Measurements from ENCODE around the gene VPS13D.
A peak's percentile ranks its signal among the peaks of the same experiment; 100 is the strongest.

Gene VPS13D
- 236 to 315 (median 275) reads per million in 3 donors for total RNA-seq

GRCh38 chr1:12229835-12230548, at the start of gene VPS13D:
Gene VPS13D (plus strand): TSS chr1:12230030. CDS start chr1:12234267, 4,237 bp downstream.
- H3K4me3 ChIP-seq (ENCODE audit: insufficient read depth, low read depth, low read length, poor library complexity, severe bottlenecking): peak within 1 kb of the TSS; percentile 99
- H3K9me3 ChIP-seq (ENCODE audit: control insufficient read depth, low read length): no peaks in the 10 kb centered on the region
- H3K27me3 ChIP-seq (replicated peaks; ENCODE audit: control insufficient read depth, insufficient read depth, low read length, poor library complexity, severe bottlenecking): no peaks in the 10 kb centered on the region
- peaks cover 10% of the 10 kb centered on the region for H3K4me1 ChIP-seq (ENCODE audit: control insufficient read depth, insufficient read depth, low read length, poor library complexity, severe bottlenecking)
- peak within 1 kb of the TSS; percentile 75 for H3K27ac ChIP-seq (ENCODE audit: insufficient read depth, low read length, poor library complexity, severe bottlenecking)
- DNase-seq: peak; percentile 63 to 77 (median 68)
- peaks cover 5% of the 10 kb centered on the region for H3K36me3 ChIP-seq (ENCODE audit: control insufficient read depth, insufficient read depth, low read length)

GRCh38 chr1:12180315-12180714, 49.5 kb upstream of the VPS13D start:
- H3K4me3 ChIP-seq (ENCODE audit: insufficient read depth, low read depth, low read length, poor library complexity, severe bottlenecking): no peak overlapping the region
- H3K9me3 ChIP-seq (ENCODE audit: control insufficient read depth, low read length): no peaks in the 10 kb centered on the region
- H3K27me3 ChIP-seq (replicated peaks; ENCODE audit: control insufficient read depth, insufficient read depth, low read length, poor library complexity, severe bottlenecking): no peaks in the 10 kb centered on the region
- H3K36me3 ChIP-seq (ENCODE audit: control insufficient read depth, insufficient read depth, low read length): peaks cover 24% of the 10 kb centered on the region
- H3K27ac ChIP-seq (ENCODE audit: insufficient read depth, low read length, poor library complexity, severe bottlenecking): peak overlapping the region; percentile 88
- no peak for DNase-seq
- peaks cover 87% of the 10 kb centered on the region for H3K4me1 ChIP-seq (ENCODE audit: control insufficient read depth, insufficient read depth, low read length, poor library complexity, severe bottlenecking)

- peaks cover 87% of the 10 kb centered on the region for H3K4me1 ChIP-seq (ENCODE audit: control insufficient read depth, insufficient read depth, low read length, poor library complexity, severe bottlenecking)
- no peaks in the 10 kb centered on the region for H3K27me3 ChIP-seq (replicated peaks; ENCODE audit: control insufficient read depth, insufficient read depth, low read length, poor library complexity, severe bottlenecking)
- DNase-seq: no peak
- no peak overlapping the region for H3K4me3 ChIP-seq (ENCODE audit: insufficient read depth, low read depth, low read length, poor library complexity, severe bottlenecking)
- H3K36me3 ChIP-seq (ENCODE audit: control insufficient read depth, insufficient read depth, low read length): peaks cover 24% of the 10 kb centered on the region
- H3K27ac ChIP-seq (ENCODE audit: insufficient read depth, low read length, poor library complexity, severe bottlenecking): peak overlapping the region; percentile 40
- H3K9me3 ChIP-seq (ENCODE audit: control insufficient read depth, low read length): no peaks in the 10 kb centered on the region
Measured at GRCh38 chr1:12180903-12181302, 48.9 kb upstream of the VPS13D start.

- Histone ChIP-seq H3K4me1 (ENCODE audit: control insufficient read depth, insufficient read depth, low read length, poor library complexity, severe bottlenecking) (peaks cover 84% of the 10 kb centered on the region), H3K36me3 (ENCODE audit: control insufficient read depth, insufficient read depth, low read length) (peaks cover 28% of the 10 kb centered on the region), H3K27me3 (replicated peaks; ENCODE audit: control insufficient read depth, insufficient read depth, low read length, poor library complexity, severe bottlenecking) (no peaks in the 10 kb centered on the region), H3K9me3 (ENCODE audit: control insufficient read depth, low read length) (no peaks in the 10 kb centered on the region), H3K4me3 (ENCODE audit: insufficient read depth, low read depth, low read length, poor library complexity, severe bottlenecking) (no peak overlapping the region), H3K27ac (ENCODE audit: insufficient read depth, low read length, poor library complexity, severe bottlenecking) (peak overlapping the region; percentile 49)
- no peak for DNase-seq
Measured at GRCh38 chr1:12181568-12181967, 48.3 kb upstream of the VPS13D start.

- Histone ChIP-seq H3K27ac (ENCODE audit: insufficient read depth, low read length, poor library complexity, severe bottlenecking) (peak overlapping the region; percentile 57), H3K27me3 (replicated peaks; ENCODE audit: control insufficient read depth, insufficient read depth, low read length, poor library complexity, severe bottlenecking) (no peaks in the 10 kb centered on the region), H3K9me3 (ENCODE audit: control insufficient read depth, low read length) (no peaks in the 10 kb centered on the region), H3K4me3 (ENCODE audit: insufficient read depth, low read depth, low read length, poor library complexity, severe bottlenecking) (no peak overlapping the region), H3K36me3 (ENCODE audit: control insufficient read depth, insufficient read depth, low read length) (peaks cover 30% of the 10 kb centered on the region), H3K4me1 (ENCODE audit: control insufficient read depth, insufficient read depth, low read length, poor library complexity, severe bottlenecking) (peaks cover 78% of the 10 kb centered on the region)
- no peak for DNase-seq
Measured at GRCh38 chr1:12182410-12182984, 47.3 kb upstream of the VPS13D start.

GRCh38 chr1:12183095-12183794, 46.6 kb upstream of the VPS13D start:
- Histone ChIP-seq H3K9me3 (ENCODE audit: control insufficient read depth, low read length) (no peaks in the 10 kb centered on the region), H3K4me1 (ENCODE audit: control insufficient read depth, insufficient read depth, low read length, poor library complexity, severe bottlenecking) (peaks cover 76% of the 10 kb centered on the region), H3K27ac (ENCODE audit: insufficient read depth, low read length, poor library complexity, severe bottlenecking) (peak overlapping the region; percentile 57), H3K27me3 (replicated peaks; ENCODE audit: control insufficient read depth, insufficient read depth, low read length, poor library complexity, severe bottlenecking) (no peaks in the 10 kb centered on the region), H3K36me3 (ENCODE audit: control insufficient read depth, insufficient read depth, low read length) (peaks cover 37% of the 10 kb centered on the region), H3K4me3 (ENCODE audit: insufficient read depth, low read depth, low read length, poor library complexity, severe bottlenecking) (no peak overlapping the region)
- DNase-seq: no peak

GRCh38 chr1:12184008-12184681, 45.7 kb upstream of the VPS13D start:
- Histone ChIP-seq H3K36me3 (ENCODE audit: control insufficient read depth, insufficient read depth, low read length) (peaks cover 45% of the 10 kb centered on the region), H3K9me3 (ENCODE audit: control insufficient read depth, low read length) (no peaks in the 10 kb centered on the region), H3K27ac (ENCODE audit: insufficient read depth, low read length, poor library complexity, severe bottlenecking) (peak overlapping the region; percentile 54), H3K27me3 (replicated peaks; ENCODE audit: control insufficient read depth, insufficient read depth, low read length, poor library complexity, severe bottlenecking) (no peaks in the 10 kb centered on the region), H3K4me3 (ENCODE audit: insufficient read depth, low read depth, low read length, poor library complexity, severe bottlenecking) (no peak overlapping the region), H3K4me1 (ENCODE audit: control insufficient read depth, insufficient read depth, low read length, poor library complexity, severe bottlenecking) (peaks cover 67% of the 10 kb centered on the region)
- no peak for DNase-seq

GRCh38 chr1:12185036-12185917, 44.6 kb upstream of the VPS13D start:
- peaks cover 56% of the 10 kb centered on the region for H3K4me1 ChIP-seq (ENCODE audit: control insufficient read depth, insufficient read depth, low read length, poor library complexity, severe bottlenecking)
- DNase-seq: no peak
- no peaks in the 10 kb centered on the region for H3K27me3 ChIP-seq (replicated peaks; ENCODE audit: control insufficient read depth, insufficient read depth, low read length, poor library complexity, severe bottlenecking)
- H3K9me3 ChIP-seq (ENCODE audit: control insufficient read depth, low read length): no peaks in the 10 kb centered on the region
- peaks cover 49% of the 10 kb centered on the region for H3K36me3 ChIP-seq (ENCODE audit: control insufficient read depth, insufficient read depth, low read length)
- peak overlapping the region; percentile 54 for H3K27ac ChIP-seq (ENCODE audit: insufficient read depth, low read length, poor library complexity, severe bottlenecking)
- H3K4me3 ChIP-seq (ENCODE audit: insufficient read depth, low read depth, low read length, poor library complexity, severe bottlenecking): no peak overlapping the region

- H3K27me3 ChIP-seq (replicated peaks; ENCODE audit: control insufficient read depth, insufficient read depth, low read length, poor library complexity, severe bottlenecking): no peaks in the 10 kb centered on the region
- peaks cover 53% of the 10 kb centered on the region for H3K36me3 ChIP-seq (ENCODE audit: control insufficient read depth, insufficient read depth, low read length)
- no peak for DNase-seq
- no peaks in the 10 kb centered on the region for H3K9me3 ChIP-seq (ENCODE audit: control insufficient read depth, low read length)
- no peak overlapping the region for H3K4me3 ChIP-seq (ENCODE audit: insufficient read depth, low read depth, low read length, poor library complexity, severe bottlenecking)
- peak overlapping the region; percentile 19 for H3K27ac ChIP-seq (ENCODE audit: insufficient read depth, low read length, poor library complexity, severe bottlenecking)
- peaks cover 48% of the 10 kb centered on the region for H3K4me1 ChIP-seq (ENCODE audit: control insufficient read depth, insufficient read depth, low read length, poor library complexity, severe bottlenecking)
Measured at GRCh38 chr1:12185918-12186678, 43.7 kb upstream of the VPS13D start.

Measured in effector memory CD4-positive, alpha-beta T cell (primary cell).